Measurements from ENCODE around the gene CSAD. TPM values are rescaled to one million over a fixed set of nuclear protein-coding genes. Genes with fewer than 3 reads are reported as not detected.

Gene CSAD
- total RNA-seq, 6 donors from 2014 or later: 19.8 to 164 (median 28.6) TPM

- ATAC-seq (ENCODE audit: low FRiP score in 2 of 2) (no peak), DNase-seq (peak in 1 of 2 donors; percentile 83)
- TF ChIP-seq POLR2AphosphoS5 (IDR thresholded peaks at IDR 0.05): no peak
- H3K9me3 ChIP-seq: no peaks in the 10 kb centered on the region
- WGBS, 2 donors: 31 to 37% methylated on average over 10 to 25 of the region's 30 CpGs
- H3K27me3 ChIP-seq: no peaks in the 10 kb centered on the region
- H3K36me3 ChIP-seq: peaks cover 0 to 19% (median 14%) of the 10 kb centered on the region in 4 donors
- peak overlapping the region in 3 of 4 donors; percentile 62 to 83 (median 77) for H3K4me3 ChIP-seq
- peak overlapping the region; percentile 98 to 100 (median 99) for H3K27ac ChIP-seq
- peaks cover 74 to 99% (median 78%) of the 10 kb centered on the region in 4 donors for H3K4me1 ChIP-seq
Observed at GRCh38 chr12:53218551-53219291, 38.0 kb upstream of the CSAD start.

GRCh38 chr12:53217931-53218307 lies 37.2 kb upstream of the CSAD start:
- peak overlapping the region; percentile 98 to 100 (median 99) for H3K27ac ChIP-seq
- peaks cover 69 to 99% (median 74%) of the 10 kb centered on the region in 4 donors for H3K4me1 ChIP-seq
- WGBS, 2 donors: 40 to 54% methylated on average over 3 of the region's 3 CpGs
- ATAC-seq (ENCODE audit: low FRiP score in 2 of 2) (no peak), DNase-seq (no peak)
- no peaks in the 10 kb centered on the region for H3K27me3 ChIP-seq
- peaks cover 0 to 27% (median 21%) of the 10 kb centered on the region in 4 donors for H3K36me3 ChIP-seq
- no peaks in the 10 kb centered on the region for H3K9me3 ChIP-seq
- no peak for TF ChIP-seq EP300 (IDR thresholded peaks at IDR 0.05)
- TF ChIP-seq POLR2A (IDR thresholded peaks at IDR 0.05): no peak
- TF ChIP-seq POLR2AphosphoS5 (IDR thresholded peaks at IDR 0.05): no peak
- no peak for TF ChIP-seq CTCF (IDR thresholded peaks at IDR 0.05)
- peak overlapping the region in 2 of 4 donors; percentile 77 to 83 for H3K4me3 ChIP-seq

GRCh38 chr12:53217051-53217930 lies 36.6 kb upstream of the CSAD start:
- peak overlapping the region in 2 of 4 donors; percentile 77 to 83 for H3K4me3 ChIP-seq
- peaks cover 0 to 30% (median 26%) of the 10 kb centered on the region in 4 donors for H3K36me3 ChIP-seq
- peak in 1 of 4 donors; percentile 58 for TF ChIP-seq EP300 (IDR thresholded peaks at IDR 0.05)
- no peak for TF ChIP-seq CTCF (IDR thresholded peaks at IDR 0.05)
- TF ChIP-seq POLR2A (IDR thresholded peaks at IDR 0.05): no peak
- TF ChIP-seq POLR2AphosphoS5 (IDR thresholded peaks at IDR 0.05): peak; percentile 58 to 59
- H3K9me3 ChIP-seq: no peaks in the 10 kb centered on the region
- DNase-seq (peak; percentile 63 to 71), ATAC-seq (ENCODE audit: low FRiP score in 2 of 2) (no peak)
- WGBS, 2 donors: 36 to 40% methylated on average over 11 to 19 of the region's 19 CpGs
- peaks cover 62 to 92% (median 69%) of the 10 kb centered on the region in 4 donors for H3K4me1 ChIP-seq
- H3K27me3 ChIP-seq: no peaks in the 10 kb centered on the region
- peak overlapping the region; percentile 98 to 100 (median 99) for H3K27ac ChIP-seq

GRCh38 chr12:53215497-53215896 lies 34.8 kb upstream of the CSAD start:
- TF ChIP-seq POLR2AphosphoS5 (IDR thresholded peaks at IDR 0.05) (no peak), CTCF (IDR thresholded peaks at IDR 0.05) (no peak), POLR2A (IDR thresholded peaks at IDR 0.05) (no peak), EP300 (IDR thresholded peaks at IDR 0.05) (no peak)
- Histone ChIP-seq H3K9me3 (no peaks in the 10 kb centered on the region), H3K27me3 (no peaks in the 10 kb centered on the region), H3K4me3 (no peak overlapping the region), H3K4me1 (peaks cover 54 to 76% (median 64%) of the 10 kb centered on the region in 4 donors), H3K27ac (peak overlapping the region; percentile 98 to 100 (median 99)), H3K36me3 (peaks cover 0 to 45% (median 42%) of the 10 kb centered on the region in 4 donors)
- no peak for ATAC-seq (ENCODE audit: low FRiP score in 2 of 2)
- 83 to 90% methylated on average over 8 of the region's 8 CpGs for WGBS, 2 donors
- DNase-seq: no peak
